Retinal pigment epithelial cell (primary cell): Measurements from ENCODE around the gene ANKMY1.

Experiments
- DNase-seq: peaks from one replicate; pipeline ENCODE4 v3.0.0-alpha.2; 2010; ENCODE audit warnings: low read depth
- H3K4me3 ChIP-seq: 2 replicates; pipeline ENCODE4 v1.5.1; 2011; ENCODE audit warnings: mild to moderate bottlenecking, low read length, control low read depth, moderate library complexity
- CTCF ChIP-seq: conservative IDR thresholded peaks from 2 replicates; pipeline ENCODE4 v1.5.1; 2011; ENCODE audit warnings: low read depth, low read length, control low read depth, inconsistent platforms

ANKMY1 gene

DNA sequence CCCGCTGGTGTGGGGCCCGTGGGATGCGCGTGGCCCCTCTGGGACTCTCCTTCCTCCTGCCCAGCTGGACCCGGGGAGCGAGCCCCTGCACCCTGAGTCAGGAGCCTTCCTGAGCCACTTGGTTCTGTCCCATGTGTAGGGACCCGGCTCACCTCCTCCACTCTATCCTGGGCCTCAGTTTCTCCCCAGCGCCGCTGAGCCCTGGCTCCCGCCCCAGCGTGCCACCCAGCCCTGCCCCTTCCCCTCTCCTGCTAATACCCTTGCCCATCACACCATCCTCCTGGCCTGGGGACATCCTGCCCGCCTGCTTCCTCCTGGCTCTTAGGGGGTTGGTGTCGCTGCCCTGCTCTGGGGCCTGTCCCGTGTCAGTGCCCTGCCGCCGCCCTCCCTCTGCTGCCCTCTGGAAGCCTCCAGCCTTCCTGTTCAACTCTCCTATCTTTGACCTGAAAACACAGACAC, 97.5 kb downstream of the ANKMY1 start:
- H3K4me3 ChIP-seq = no peak overlapping the region
- DNase-seq = no peak
- TF ChIP-seq CTCF = no peak

DNA sequence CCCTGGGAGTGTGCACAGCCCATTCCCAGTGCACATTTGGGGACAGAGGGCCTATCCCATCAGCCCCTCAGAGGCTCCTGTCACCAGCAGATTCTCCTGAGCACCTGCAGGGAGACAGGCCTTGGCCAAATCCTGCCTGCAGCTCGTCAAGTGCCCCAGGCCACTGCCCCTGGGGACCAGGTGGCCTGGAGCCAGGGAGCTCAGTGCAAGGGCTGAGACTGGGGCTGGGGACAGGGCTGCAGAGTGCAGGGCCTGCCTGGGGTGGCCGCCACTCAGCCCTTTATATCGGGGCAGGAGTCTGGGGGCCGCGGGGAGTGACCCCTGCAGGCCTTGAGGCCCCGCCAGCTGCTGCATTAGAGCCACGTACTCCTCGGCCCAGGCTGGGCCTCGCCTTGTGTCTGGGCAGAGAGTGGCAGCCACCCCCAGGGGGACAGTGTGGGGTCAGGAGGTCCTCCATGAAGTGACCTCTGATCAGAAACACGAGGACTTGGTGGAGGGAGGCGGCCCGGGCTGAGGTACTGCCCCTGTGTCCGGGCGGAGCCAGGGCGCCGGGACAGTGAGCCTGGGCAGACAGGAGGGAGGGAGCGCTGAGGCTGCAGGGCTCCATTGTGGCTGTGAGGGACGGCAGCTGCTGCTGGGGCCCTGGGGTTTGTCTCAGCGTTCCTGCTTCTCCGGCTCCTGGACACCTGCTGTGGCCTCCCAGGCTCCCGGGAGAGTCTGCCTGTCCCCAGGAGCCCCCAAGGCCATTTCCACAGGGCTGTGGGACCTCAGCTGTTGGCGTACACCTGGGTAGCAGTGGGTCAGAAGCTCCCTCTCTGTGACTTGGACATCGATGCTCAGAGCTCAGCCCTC, 98.2 kb downstream of the ANKMY1 start:
- TF ChIP-seq CTCF = no peak
- DNase-seq = no peak
- no peak overlapping the region for H3K4me3 ChIP-seq

DNA sequence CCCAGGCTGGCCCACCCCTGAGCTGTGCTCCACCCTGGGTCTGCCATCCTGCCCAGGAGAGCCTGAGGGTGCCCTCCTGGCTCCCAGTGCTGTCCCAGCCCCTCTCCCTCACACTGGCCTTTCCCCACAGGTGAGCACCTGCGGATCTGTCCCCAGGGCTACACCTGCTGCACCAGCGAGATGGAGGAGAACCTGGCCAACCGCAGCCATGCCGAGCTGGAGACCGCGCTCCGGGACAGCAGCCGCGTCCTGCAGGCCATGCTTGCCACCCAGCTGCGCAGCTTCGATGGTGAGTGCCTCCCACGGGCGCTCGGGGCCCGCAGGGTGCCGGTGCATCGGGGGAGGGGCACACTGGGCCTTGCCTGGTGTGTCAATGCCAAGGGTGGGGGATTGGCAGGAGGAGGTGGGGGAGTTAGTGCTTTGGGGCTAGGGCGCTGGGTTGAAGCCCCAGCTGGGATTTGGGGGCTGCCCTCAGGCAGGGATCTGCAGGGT, 98.8 kb downstream of the ANKMY1 start:
- H3K4me3 ChIP-seq = no peak overlapping the region
- TF ChIP-seq CTCF = no peak
- no peak for DNase-seq

GRCh38 chr2:240458044-240458899, 99.5 kb downstream of the ANKMY1 start:
- TF ChIP-seq CTCF = no peak
- no peak for DNase-seq
- H3K4me3 ChIP-seq = no peak overlapping the region

GRCh38 chr2:240457223-240458043, 100.4 kb downstream of the ANKMY1 start:
- no peak for DNase-seq
- H3K4me3 ChIP-seq = no peak overlapping the region
- no peak for TF ChIP-seq CTCF

DNA sequence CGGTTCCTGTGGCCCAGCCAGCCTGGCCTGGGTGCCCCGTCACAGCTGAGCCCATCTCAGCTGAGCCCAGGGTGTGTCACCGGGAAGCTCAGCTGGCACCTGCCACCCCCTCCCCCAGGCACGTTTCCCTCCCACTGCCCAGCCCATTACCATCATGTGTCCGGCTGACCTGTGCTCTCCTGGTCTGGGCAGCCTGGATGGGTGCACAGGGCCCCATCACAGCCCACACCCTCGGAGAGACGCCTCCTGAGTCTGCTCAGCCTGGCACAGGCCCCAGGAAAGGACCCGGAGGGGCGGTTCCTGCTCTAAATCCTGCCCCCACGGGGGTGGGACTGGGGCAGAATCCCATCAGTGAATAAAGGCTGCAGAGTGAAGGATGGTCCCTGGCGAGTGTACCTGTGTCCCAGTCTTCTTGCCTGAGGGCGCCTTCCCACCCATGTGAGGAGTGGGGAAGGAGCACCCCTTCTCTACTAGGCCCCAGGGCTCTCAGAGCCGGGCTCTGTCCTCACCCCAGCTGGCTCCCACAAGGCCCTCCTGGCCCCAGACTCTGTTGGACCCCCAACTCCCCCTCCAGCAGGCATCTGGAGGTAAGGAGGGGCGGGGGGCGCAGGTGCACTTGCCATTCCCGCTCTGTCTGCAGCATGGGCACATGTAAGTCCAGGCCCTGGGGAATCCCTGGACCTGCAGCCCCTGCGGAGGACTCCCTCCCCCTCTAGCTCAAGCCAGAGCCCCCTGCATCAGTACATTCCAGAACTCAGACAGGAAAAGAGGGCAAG, 101.2 kb downstream of the ANKMY1 start:
- H3K4me3 ChIP-seq = no peak overlapping the region
- no peak for TF ChIP-seq CTCF
- DNase-seq = no peak
